Measurements from ENCODE around the gene FN3KRP.
"Not testable (repeated sequence)": the region's sequence is repeated elsewhere in the genome, so short reads cannot be mapped to it uniquely, and the experiment has no call there.

The FN3KRP gene

DNA sequence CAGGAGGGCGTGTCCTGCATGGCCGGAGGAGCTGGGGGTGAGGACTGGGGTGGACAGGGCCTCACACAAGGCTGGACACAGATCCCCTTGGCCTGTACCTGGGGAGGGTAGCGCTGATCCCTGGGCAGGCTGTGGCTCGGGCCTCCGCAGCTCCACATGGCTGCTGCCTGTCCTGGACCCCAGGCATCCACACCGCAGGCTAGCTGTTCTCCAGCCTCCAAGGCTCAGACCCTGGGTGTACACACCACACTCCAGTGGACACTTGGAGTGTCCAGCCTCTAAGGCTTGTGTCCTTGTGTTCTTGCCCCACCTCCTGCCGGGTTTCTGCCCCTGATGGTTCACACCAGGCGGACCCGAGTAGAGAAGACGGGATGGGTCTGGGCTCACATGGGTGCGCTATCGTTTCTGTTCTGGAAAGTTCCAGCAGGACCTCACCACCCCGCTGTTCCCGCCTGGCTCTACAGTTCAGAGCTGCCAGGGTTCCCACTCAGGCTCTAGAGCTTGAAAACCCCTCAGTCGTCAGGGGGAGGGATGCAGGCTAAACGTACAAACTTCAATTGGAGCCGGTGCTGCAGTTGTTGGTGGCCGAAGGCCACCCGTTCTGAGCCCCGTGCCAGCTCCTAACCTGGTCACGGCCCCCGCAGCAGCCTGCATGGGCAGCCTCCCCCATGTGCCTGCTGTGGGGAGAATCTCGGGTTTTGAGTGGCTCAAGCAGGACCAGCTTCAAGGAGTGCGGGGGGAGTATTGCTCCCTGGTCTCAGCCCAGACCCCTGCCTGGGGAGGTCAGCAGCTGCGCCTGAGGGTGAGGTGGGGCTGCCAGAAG, 6.6 kb upstream of the FN3KRP start:
- DNase-seq: no peak

DNA sequence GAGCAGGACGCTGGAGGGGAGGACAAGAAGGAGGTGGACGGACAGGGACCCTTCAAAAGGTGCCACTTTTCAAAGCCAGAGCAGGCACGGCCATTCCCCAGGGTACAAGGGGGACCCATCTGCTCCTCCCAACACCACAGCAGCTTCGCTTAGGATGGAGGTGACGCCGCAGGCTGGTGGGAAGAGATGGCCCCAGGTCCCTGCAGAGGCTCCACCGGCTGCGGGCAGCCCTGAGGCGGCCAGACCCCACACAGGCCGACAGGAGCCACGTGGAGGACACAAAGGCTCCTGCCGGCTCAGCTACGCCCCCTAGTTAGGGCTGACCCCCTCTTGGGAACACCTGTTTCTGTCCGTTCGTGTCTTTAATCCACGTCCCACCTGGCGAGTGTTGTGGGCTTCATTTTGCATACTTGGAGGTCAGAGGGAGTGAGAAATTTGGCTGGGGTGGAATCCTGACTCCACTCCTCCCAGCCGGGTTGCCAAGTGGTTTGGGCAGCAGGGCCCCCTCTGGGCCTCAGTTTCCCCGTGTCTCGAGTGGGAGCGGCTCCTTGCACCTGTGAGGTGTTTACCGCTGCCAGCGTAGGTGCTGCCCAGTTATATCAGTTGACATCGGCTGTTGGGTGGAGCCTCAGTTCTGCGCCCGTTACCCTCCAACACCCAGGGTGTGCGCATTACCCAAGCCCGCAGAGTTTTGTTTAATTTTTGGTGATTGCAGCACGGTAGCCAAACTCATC, 5.8 kb upstream of the FN3KRP start:
- DNase-seq: no peak

DNA sequence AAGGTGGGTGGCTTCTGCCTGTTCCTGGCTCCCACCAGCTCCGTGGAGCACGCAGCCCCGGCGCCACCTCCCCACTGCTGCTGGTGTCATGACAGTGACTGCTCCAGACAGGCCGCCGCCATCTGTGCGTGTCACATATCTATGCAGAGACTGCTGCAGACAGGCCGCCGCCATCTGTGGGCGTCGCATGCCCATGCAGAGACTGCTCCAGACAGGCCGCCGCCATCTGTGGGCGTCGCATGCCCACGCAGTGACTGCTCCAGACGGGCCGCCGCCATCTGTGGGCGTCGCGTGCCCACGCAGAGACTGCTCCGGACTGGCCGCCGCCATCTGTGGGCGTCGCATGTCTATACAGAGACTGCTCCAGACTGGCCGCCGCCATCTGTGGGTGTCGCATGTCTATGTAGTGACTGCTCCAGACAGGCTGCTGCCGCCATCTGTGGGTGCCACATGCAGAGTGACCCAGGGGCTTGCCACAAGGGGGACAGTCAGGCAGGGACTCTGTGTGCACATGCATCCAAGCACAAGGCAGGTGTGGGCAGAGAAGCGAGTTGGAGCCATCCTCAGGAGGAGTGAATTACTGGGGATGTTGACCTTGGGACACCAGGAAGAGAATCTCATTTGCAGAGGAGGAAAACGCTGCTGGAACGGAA, 3.3 kb upstream of the FN3KRP start:
- DNase-seq: no peak

DNA sequence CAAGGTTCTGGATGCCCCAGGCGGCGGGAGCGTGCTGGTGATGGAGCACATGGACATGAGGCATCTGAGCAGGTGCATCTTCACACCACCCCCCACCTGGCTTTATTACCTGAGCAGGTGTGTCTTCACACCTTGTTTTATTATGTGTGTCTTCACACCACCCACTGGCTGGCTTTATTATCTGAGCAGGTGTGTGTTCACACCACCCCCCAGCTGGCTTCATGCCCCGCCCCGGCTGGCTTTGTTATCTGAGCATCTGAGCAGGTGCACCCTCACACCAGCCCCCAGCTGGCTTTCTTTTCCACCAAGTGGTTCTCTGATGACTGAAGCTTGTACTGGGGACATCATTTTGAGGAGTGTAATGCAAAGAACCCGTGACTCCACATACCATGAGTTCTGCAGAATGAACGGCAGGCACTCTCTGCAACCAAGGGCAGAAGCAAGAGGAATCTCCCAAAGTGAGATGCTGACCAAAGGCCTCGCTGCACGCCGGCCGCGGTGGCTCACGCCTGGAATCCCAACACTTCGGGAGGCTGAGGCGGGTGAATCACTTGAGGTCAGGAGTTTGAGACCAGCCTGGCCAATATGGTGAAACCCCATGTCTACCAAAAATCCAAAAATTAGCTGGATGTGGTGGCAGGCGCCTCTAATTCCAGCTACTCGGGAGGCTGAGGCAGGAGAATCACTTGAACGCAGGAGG, 2.6 kb downstream of the FN3KRP start:
- no peak for DNase-seq

DNA sequence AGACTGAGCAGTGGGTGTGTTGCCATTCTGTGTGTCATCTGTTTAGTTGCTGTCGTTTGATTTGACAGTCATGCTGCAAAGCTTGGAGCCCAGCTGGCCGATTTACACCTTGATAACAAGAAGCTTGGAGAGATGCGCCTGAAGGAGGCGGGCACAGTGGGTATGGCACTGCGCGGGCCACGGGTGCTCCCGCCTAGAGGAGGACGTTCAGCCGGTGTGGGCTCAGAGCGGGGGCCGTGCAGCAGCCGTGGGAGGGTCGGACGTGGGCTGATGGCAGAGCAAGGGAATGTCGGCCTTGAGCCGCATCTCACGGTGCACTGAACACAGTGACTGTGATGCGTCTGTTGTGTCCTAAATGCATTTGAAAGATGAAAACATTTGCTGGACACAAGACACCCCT, 3.7 kb downstream of the FN3KRP start:
- DNase-seq: no peak

DNA sequence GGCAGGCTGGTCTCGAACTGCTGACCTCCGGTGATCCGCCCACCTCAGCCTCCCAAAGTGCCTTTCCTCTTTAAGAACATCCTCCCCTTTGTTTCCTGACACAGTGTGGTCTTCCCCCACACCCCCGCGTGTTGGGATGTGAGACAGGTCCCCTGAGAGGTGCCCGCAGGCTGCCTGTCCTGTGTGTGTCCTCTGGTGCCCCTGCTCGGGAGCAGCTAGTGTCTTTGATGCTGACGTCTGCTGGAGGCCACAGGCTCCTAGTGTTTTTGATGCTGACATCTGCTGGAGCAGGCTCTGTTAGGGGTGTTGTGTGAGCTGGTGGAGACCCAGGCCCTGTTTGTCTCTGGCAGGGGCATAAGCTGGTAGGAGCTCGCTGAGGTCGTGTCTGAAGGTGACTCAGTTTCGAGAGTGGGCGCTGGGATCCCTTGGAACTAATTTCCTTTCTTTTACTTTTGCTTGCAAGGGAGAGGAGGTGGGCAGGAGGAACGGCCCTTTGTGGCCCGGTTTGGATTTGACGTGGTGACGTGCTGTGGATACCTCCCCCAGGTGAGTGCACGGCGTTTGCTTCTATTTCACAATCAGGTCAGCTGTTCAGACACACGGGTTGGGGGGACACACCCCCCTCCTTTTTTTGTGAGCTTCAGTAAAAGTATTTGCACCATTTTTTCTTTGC, 6.0 kb downstream of the FN3KRP start:
- no peak for DNase-seq

DNA sequence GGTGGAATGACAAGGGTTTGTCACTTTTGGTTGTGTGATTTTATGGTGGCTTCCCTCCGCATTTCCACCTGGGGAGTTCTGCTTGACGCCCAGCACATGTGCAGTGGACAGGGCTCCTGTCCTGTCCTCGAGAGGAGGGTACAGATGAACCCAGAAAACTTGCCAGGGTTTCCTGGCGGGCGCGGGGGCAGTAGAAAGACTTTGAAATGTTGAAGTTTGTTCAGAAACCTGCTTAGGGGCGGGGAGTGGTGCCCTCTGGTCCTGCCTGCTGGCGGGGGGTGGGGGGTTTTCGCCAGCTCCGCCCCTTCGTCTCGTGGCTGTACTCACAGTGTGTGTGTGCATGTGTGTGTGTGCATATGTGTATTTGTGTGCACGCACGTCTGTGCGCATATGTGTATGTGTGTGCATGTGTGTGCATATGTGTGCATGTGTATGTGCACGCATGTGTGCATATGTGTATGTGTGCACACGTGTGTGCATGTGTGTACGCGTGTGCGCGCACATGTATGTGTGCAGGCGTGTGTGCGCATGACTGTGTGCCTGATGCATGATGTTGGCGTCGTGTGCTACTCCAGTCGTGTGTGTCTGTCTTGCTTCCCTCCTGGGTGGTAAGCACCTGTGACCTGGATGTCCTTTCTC, 6.8 kb downstream of the FN3KRP start:
- no peak for DNase-seq

DNA sequence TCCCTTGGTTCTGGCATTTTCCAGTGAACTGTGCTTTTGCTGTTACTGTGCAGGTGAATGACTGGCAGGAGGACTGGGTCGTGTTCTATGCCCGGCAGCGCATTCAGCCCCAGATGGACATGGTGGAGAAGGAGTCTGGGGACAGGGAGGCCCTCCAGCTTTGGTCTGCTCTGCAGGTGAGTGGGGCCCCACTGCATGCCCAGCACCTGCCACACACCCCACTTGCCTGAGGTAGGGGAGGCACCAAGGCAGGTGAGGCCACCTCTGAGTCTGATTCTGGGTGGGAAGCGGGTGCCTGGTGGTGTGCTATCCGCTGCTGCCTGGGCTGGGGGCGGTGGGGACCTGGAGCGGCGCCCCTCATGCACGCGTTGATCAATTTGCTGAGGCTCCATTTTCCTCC, 9.9 kb downstream of the FN3KRP start:
- no peak for DNase-seq

DNA sequence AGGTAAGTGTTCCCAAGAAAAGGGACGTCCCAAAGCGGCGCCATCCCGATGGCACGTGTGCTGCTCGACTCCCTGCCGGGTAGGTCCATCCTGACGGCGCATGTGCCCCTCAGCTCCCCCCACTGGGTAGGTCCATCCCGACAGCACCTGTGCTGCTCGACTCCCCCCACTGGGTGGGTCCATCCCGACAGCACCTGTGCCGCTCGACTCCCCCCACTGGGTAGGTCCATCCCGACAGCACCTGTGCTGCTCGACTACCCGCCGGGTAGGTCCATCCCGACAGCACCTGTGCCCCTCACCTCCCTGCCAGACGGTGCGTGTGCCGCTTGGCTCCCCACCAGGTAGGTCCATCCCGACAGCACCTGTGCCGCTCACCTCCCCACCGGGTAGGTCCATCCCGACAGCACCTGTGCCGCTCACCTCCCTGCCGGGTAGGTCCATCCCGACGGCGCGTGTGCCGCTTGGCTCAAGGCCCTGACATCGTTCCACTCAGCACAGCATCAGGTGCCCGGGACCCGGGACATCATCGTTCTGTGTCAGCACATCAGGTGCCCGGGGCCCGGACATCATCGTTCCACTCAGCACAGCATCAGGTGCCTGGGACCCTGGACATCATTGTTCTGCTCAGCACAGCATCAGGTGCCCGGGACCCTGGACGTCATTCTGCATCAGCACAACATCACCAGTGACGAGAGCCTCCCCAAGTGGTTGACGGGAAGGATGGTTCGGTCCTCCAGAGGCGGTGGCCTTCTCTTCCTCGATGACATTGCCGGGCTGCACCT, 13.2 kb downstream of the FN3KRP start:
- no peak for DNase-seq

DNA sequence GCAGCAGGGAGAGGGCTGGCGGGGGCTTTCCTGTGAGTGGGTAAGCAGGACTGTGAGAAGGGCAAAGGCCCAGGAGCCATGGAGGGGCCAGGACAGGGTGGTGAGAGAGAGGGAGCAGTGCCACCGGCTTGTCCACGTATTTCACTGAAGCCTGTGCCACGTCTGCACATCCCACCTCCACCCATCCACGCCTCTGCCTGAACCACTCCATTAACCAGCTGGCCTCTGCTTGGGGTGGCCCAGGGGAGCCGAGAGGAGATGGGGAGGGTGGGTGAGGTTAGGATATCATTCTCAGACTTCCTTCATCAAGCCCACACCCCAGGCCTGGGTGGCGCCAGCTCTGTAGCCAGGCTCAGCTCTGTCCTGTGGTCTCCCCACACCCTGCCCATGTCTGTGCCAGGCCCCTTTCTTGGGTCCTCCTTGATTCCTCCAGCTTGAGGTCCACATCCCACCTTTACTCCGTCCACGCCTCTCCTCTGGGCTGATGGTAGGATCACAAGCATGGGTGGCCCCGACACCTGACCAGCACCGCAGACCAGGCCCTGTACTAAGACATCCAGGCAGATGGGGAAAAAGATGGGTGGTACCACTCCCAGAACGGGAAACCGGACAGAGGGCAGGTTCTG, 15.7 kb downstream of the FN3KRP start:
- no peak for DNase-seq

DNA sequence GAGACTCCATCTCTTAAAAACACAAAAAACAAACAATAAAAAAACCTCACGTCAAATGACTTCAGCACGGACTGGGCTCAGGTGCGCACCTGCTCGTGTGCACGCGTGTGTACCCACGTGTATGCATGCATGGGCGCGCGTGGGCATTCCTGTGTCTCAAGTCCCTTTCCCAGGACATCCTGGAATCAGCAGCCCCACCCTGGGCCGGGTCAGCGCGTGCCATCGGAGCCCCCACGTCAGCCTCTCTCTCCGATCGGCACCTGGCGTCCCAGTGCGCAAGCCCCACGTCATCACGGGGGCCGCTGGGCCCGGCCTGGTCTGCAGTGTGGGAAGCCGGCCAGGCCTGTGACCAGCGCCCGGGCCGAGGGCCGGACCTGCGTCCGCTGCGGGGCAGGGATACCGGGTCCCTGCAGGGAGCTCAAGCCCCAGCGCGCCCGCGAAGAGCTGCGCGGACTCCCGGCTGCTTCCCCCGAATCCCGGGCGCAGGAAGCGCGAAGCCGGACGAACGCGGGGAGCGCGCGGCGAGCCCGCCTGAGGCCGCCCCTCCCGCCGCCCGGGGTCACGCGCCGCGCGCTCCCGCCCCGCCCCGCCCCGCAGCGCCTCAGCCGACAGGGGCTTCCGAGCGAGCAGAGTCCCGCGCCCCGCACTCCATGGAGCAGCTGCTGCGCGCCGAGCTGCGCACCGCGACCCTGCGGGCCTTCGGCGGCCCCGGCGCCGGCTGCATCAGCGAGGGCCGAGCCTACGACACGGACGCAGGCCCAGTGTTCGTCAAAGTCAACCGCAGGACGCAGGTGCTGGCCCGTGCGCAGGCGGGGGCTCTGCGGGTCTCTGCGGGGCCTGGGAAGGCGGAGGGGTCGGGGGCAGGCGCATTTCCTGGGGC, 18.7 kb downstream of the FN3KRP start, which contains the start of gene FN3K:
FN3K (plus strand) TSS at position 629 of the 880 bp plus-strand sequence; CDS start at position 651, 22 bp downstream.
- DNase-seq: peak; percentile 44

DNA sequence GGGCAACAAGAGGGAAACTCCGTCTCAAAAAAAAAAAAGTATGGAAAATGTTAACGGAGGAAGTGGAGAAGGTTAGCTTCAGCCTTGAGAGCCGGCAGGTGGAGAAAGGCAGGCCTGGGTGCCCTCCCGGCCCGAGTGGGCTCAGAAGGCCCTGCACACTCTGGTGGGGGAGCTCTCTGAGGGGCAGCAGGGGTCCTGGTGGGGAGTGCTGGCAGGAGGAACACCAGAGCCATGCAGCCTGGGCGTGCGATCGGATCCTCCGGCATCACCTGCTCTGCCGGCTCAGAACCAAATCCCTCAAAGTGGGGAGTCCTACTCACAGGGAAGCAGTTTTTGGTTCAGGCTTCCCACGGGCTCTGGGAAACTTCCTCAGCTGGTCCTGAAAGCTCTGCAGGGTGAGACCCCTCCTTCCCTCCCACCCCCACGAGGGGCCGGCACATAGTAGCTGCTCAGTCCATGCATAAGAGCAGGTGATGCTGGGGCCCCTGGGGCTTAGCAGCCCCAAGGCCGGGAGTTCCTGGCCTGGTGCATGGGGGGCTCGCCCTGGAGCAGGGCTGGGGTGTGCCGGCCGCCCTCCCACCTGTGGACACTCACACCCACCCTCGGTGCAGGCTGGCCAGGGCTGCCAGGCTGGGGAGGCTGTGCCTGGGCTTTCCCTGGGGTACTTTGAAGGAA, 20.1 kb downstream of the FN3KRP start:
- no peak for DNase-seq

DNA sequence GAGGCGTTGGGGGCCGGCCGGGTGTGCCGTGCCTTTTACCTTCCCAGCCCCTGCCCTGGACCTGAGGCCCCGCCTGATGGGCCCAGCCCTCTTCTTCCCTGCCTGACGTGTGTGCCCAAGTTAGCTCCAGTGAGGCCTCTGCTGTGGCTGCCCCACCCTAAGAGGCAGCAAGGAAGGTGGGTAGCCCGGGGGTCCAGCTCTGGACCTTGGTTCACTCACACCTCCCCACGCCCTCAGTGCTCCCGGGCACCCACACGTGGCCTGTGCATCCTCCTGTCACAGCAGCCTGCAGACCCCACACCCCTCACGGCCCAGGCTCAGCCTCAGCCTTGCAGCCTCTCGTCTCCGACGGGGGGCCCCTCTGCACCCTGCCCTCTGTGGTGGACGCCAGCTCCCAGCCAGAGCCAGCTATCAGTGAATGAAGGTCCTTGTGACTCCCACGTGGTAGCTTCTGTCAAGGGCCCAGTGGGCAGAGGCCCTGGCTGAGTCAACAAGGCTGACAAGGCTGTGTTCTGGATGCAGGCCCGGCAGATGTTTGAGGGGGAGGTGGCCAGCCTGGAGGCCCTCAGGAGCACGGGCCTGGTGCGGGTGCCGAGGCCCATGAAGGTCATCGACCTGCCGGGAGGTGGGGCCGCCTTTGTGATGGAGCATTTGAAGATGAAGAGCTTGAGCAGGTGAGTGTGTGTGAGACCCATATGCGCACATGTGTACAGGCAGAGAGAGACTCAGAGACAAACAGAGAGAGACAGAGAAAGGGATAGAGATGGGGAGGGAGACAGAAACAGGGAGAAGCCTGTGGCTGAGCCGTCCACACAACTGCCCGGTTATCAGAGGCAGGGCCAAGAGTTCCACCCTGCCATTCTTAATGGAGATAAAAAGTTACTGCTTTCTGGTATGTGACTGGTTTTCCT, 21.7 kb downstream of the FN3KRP start:
- no peak for DNase-seq

DNA sequence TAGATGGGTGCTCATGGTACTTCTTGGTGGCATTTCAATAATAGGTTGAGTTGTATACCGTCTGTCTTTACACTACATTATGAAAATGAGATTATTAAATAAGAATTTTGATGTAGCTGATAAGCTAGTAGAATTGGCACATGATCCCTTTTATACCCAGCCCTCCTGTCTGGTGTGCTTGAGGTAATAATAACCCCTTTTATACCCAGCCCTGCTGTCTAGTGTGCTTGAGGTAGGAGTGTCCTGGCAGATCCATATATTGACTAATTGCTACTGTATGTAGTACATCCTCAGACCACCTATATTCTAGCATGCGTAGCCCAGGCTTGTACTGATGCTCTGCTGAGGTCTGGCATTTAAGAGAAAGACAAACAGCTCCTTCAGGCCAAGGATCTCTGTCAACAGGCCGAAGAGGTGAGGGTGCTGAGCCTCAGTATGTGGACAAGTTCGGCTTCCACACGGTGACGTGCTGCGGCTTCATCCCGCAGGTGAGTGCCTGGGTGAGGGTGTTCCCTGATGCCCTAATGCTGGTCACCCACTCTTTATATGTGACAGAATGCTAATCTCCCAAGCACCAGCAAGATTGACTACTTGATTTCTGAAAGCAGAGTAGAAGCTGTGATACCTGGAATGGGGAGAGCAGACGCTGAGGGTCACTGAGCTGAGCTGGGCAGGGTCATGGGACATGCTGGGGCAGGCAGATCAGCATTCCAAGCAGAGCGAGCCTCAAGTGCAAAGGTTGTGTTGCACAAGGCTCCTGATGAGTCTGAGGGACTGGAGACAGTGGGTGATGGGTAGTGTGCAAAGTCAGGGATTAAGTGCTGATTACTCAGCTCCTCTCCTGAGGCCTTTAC, 24.6 kb downstream of the FN3KRP start:
- DNase-seq: no peak

DNA sequence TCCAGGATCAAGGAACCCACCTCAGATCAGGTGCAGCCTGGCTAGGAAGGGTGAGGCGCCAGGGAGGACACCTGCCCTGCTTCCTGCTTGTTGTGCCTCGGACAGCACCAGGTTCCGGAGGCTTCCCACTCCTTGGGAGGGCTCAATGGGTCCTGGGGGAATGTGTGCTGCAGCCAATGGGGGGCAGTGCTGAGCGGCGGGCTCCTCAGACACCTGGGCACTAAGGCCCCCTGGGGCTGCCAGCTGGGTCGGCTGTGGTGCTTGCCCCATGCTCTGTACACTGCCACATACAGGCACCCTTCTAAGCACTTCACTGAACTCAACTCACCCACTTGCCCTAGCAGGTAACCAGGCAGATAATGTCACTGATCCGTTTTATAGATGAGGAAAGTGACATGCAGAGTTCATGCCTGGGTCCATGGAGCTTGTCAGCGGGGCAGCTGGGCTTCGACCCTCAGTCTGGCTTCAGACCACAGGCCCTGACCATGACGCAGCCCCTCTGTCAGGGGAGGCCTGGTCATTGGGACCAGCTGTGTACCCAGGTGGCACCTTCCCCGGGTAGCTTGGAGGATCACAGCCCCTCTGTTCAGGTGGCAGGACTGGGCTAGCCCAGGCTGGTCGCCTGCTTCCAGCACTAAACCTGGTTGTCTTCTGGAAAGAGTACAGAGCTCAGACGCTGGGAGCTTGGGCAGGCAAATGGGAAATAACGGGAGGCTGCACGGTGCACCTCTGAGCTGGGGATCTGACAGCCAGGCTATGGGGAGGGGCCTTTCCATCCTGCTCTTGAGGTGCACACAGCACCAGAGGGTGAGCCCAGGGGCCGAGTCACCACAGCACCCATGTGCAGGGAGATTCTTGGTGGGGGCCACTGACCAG, 27.1 kb downstream of the FN3KRP start:
- DNase-seq: no peak

DNA sequence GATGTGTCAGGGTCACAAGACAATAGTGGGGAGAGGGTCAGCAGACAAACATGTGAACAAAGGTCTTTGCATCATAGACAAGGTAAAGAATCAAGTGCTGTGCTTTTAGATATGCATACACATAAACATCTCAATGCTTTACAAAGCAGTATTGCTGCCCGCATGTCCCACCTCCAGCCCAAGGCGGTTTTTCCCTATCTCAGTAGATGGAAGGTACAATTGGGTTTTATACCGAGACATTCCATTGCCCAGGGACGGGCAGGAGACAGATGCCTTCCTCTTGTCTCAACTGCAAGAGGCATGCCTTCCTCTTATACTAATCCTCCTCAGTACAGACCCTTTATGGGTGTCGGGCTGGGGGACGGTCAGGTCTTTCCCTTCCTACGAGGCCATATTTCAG, 28.2 kb downstream of the FN3KRP start:
- DNase-seq: not testable (repeated sequence)
